ENCODE measurements around the gene MAGEA3.
"Not testable (repeated sequence)": the region's sequence is repeated elsewhere in the genome, so short reads cannot be mapped to it uniquely, and the experiment has no call there.

DNA sequence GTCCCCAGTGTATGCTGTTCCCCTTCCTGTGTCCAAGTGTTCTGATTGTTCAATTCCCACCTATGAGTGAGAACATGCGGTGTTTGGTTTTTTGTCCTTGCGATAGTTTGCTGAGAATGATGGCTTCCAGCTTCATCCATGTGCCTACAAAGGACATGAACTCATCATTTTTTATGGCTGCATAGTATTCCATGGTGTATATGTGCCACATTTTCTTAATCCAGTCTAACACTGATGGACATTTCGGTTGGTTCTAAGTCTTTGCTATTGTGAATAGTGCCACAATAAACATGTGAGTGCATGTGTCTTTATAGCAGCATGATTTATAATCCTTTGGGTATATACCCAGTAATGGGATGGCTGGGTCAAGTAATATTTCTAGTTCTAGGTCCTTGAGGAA, 23.9 kb upstream of the MAGEA3 start:
- TF ChIP-seq, protein P1, sequence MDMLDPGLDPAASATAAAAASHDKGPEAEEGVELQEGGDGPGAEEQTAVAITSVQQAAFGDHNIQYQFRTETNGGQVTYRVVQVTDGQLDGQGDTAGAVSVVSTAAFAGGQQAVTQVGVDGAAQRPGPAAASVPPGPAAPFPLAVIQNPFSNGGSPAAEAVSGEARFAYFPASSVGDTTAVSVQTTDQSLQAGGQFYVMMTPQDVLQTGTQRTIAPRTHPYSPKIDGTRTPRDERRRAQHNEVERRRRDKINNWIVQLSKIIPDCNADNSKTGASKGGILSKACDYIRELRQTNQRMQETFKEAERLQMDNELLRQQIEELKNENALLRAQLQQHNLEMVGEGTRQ (IDR thresholded peaks at IDR 0.05): not testable (repeated sequence)
- TF ChIP-seq, protein P2, sequence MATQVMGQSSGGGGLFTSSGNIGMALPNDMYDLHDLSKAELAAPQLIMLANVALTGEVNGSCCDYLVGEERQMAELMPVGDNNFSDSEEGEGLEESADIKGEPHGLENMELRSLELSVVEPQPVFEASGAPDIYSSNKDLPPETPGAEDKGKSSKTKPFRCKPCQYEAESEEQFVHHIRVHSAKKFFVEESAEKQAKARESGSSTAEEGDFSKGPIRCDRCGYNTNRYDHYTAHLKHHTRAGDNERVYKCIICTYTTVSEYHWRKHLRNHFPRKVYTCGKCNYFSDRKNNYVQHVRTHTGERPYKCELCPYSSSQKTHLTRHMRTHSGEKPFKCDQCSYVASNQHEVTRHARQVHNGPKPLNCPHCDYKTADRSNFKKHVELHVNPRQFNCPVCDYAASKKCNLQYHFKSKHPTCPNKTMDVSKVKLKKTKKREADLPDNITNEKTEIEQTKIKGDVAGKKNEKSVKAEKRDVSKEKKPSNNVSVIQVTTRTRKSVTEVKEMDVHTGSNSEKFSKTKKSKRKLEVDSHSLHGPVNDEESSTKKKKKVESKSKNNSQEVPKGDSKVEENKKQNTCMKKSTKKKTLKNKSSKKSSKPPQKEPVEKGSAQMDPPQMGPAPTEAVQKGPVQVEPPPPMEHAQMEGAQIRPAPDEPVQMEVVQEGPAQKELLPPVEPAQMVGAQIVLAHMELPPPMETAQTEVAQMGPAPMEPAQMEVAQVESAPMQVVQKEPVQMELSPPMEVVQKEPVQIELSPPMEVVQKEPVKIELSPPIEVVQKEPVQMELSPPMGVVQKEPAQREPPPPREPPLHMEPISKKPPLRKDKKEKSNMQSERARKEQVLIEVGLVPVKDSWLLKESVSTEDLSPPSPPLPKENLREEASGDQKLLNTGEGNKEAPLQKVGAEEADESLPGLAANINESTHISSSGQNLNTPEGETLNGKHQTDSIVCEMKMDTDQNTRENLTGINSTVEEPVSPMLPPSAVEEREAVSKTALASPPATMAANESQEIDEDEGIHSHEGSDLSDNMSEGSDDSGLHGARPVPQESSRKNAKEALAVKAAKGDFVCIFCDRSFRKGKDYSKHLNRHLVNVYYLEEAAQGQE (IDR thresholded peaks at IDR 0.05): not testable (repeated sequence)
- TF ChIP-seq POLR2A (IDR thresholded peaks at IDR 0.05; ENCODE audit: low read length); NFE2L2 (conservative IDR thresholded peaks at IDR 0.05; ENCODE audit: low read length); EHMT2 (IDR thresholded peaks at IDR 0.05; ENCODE audit: low read depth); MAX (IDR thresholded peaks at IDR 0.05); CHD2 (IDR thresholded peaks at IDR 0.05; ENCODE audit: low read length, partially characterized antibody); ZFP36 (IDR thresholded peaks at IDR 0.05; ENCODE audit: borderline replicate concordance, partially characterized antibody); BHLHE40 (IDR thresholded peaks at IDR 0.05; ENCODE audit: low read depth, low read length); RARB (CRISPR knock-in tag; IDR thresholded peaks at IDR 0.05): not testable (repeated sequence)
- TF ChIP-seq, protein P3, sequence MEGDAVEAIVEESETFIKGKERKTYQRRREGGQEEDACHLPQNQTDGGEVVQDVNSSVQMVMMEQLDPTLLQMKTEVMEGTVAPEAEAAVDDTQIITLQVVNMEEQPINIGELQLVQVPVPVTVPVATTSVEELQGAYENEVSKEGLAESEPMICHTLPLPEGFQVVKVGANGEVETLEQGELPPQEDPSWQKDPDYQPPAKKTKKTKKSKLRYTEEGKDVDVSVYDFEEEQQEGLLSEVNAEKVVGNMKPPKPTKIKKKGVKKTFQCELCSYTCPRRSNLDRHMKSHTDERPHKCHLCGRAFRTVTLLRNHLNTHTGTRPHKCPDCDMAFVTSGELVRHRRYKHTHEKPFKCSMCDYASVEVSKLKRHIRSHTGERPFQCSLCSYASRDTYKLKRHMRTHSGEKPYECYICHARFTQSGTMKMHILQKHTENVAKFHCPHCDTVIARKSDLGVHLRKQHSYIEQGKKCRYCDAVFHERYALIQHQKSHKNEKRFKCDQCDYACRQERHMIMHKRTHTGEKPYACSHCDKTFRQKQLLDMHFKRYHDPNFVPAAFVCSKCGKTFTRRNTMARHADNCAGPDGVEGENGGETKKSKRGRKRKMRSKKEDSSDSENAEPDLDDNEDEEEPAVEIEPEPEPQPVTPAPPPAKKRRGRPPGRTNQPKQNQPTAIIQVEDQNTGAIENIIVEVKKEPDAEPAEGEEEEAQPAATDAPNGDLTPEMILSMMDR (IDR thresholded peaks at IDR 0.05): not testable (repeated sequence)

Data from A549 (cell line).